Ishikawa (cell line): Measurements from ENCODE around the gene CHN2.

ENCODE experiments used
- CREB1 ChIP-seq: IDR thresholded peaks from 2 replicates; pipeline ENCODE4 v1.6.1; 2012; ENCODE audit warnings: low read depth
- EP300 ChIP-seq: IDR thresholded peaks from 2 replicates; pipeline ENCODE4 v1.6.1; 2012; ENCODE audit warnings: borderline replicate concordance
- REST ChIP-seq: IDR thresholded peaks from 2 replicates; pipeline ENCODE4 v1.6.1; 2012; ENCODE audit warnings: low read depth, mild to moderate bottlenecking
- TAF1 ChIP-seq: IDR thresholded peaks from 2 replicates; pipeline ENCODE4 v1.6.1; 2012; ENCODE audit warnings: low read depth, mild to moderate bottlenecking
- USF1 ChIP-seq: IDR thresholded peaks from 2 replicates; pipeline ENCODE4 v1.6.1; 2012

GRCh38 chr7:29464753-29465152, 270.2 kb downstream of the CHN2 start:
- TF ChIP-seq REST (no peak), CREB1 (no peak), EP300 (no peak), USF1 (no peak), TAF1 (no peak)
